Inflammatory macrophage treated with lipopolysaccharide for 4 hours (primary cell): Measurements from ENCODE around the gene ITGA3.
"Not testable (repeated sequence)": the region's sequence is repeated elsewhere in the genome, so short reads cannot be mapped to it uniquely, and the experiment has no call there.

ENCODE experiments used
- DNase-seq: peaks from one replicate; pipeline ENCODE4 v3.0.0-alpha.2; 2020

The ITGA3 gene

GRCh38 chr17:50035945-50036344 lies 20.0 kb upstream of the ITGA3 start:
- DNase-seq: no peak

- DNase-seq: no peak
Observed at GRCh38 chr17:50036455-50037261, 19.3 kb upstream of the ITGA3 start.

- DNase-seq: no peak
Observed at GRCh38 chr17:50037321-50038107, 18.4 kb upstream of the ITGA3 start.

- no peak for DNase-seq
Observed at GRCh38 chr17:50039058-50039457, 16.9 kb upstream of the ITGA3 start.

GRCh38 chr17:50040496-50040895 lies 15.4 kb upstream of the ITGA3 start:
- DNase-seq: not testable (repeated sequence)

GRCh38 chr17:50042211-50042610 lies 13.7 kb upstream of the ITGA3 start:
- no peak for DNase-seq

- DNase-seq: no peak
Observed at GRCh38 chr17:50043290-50044148, 12.4 kb upstream of the ITGA3 start.

GRCh38 chr17:50044483-50044882 lies 11.4 kb upstream of the ITGA3 start:
- no peak for DNase-seq

GRCh38 chr17:50045154-50045553 lies 10.8 kb upstream of the ITGA3 start:
- DNase-seq: no peak

- no peak for DNase-seq
Observed at GRCh38 chr17:50046179-50046578, 9.7 kb upstream of the ITGA3 start.

GRCh38 chr17:50046667-50047066 lies 9.2 kb upstream of the ITGA3 start:
- no peak for DNase-seq

- DNase-seq: no peak
Observed at GRCh38 chr17:50047083-50047482, 8.8 kb upstream of the ITGA3 start.

GRCh38 chr17:50047488-50048126 lies 8.3 kb upstream of the ITGA3 start:
- DNase-seq: peak; percentile 56

- no peak for DNase-seq
Observed at GRCh38 chr17:50048146-50048720, 7.7 kb upstream of the ITGA3 start.

- DNase-seq: no peak
Observed at GRCh38 chr17:50048988-50049387, 6.9 kb upstream of the ITGA3 start.

GRCh38 chr17:50049636-50050035 lies 6.3 kb upstream of the ITGA3 start:
- no peak for DNase-seq

- no peak for DNase-seq
Observed at GRCh38 chr17:50050431-50051032, 5.4 kb upstream of the ITGA3 start.

- DNase-seq: no peak
Observed at GRCh38 chr17:50051082-50051576, 4.8 kb upstream of the ITGA3 start.

- no peak for DNase-seq
Observed at GRCh38 chr17:50051606-50052005, 4.3 kb upstream of the ITGA3 start.

- DNase-seq: no peak
Observed at GRCh38 chr17:50052241-50052796, 3.6 kb upstream of the ITGA3 start.
